Mesenchymal stem cell (in vitro differentiated cells and primary cell): Measurements from ENCODE around the gene CIITA.
"Not testable (repeated sequence)": the region's sequence is repeated elsewhere in the genome, so short reads cannot be mapped to it uniquely, and the experiment has no call there.

Source experiments
- DNase-seq: peaks from one replicate; pipeline ENCODE4 v3.0.0-alpha.2; 2013
- H2AFZ ChIP-seq: one replicate; pipeline ENCODE4 v1.6.1; 2013; ENCODE audit warnings: low read depth, mild to moderate bottlenecking, control low read depth, inconsistent platforms, low read length, moderate library complexity
- H2AK5ac ChIP-seq: 2 replicates; pipeline ENCODE4 v1.6.1; 2013; ENCODE audit warnings: low read length, moderate library complexity, mild to moderate bottlenecking, inconsistent platforms; ENCODE audit not compliant: severe bottlenecking
- H2BK120ac ChIP-seq: one replicate; pipeline ENCODE4 v1.6.1; 2013; ENCODE audit warnings: low read depth, mild to moderate bottlenecking, inconsistent platforms, low read length, moderate library complexity
- H2BK12ac ChIP-seq, 2 experiments: one replicate each; pipeline ENCODE4 v1.6.1; 2013; ENCODE audit warnings: inconsistent platforms in 2 of 2, low read length in 2 of 2, mild to moderate bottlenecking in 2 of 2, moderate library complexity in 2 of 2, control low read depth in 1 of 2
- H2BK15ac ChIP-seq: one replicate; pipeline ENCODE4 v1.6.1; 2013; ENCODE audit warnings: mild to moderate bottlenecking, low read depth, inconsistent platforms; ENCODE audit not compliant: poor library complexity, severe bottlenecking
- H2BK5ac ChIP-seq: 2 replicates; pipeline ENCODE4 v1.6.1; 2013; ENCODE audit warnings: low read depth, mild to moderate bottlenecking, low read length, control low read depth, inconsistent platforms; ENCODE audit not compliant: poor library complexity, severe bottlenecking
- H3K14ac ChIP-seq, 2 experiments: one replicate each; pipeline ENCODE4 v1.6.1; 2013; ENCODE audit warnings: inconsistent platforms in 2 of 2, low read length in 2 of 2, control low read depth in 1 of 2, mild to moderate bottlenecking in 1 of 2, moderate library complexity in 1 of 2
- H3K18ac ChIP-seq, 2 experiments: one replicate each; pipeline ENCODE4 v1.6.1; 2013; ENCODE audit warnings: inconsistent platforms in 2 of 2, low read length in 2 of 2, control low read depth in 1 of 2, low read depth in 1 of 2, mild to moderate bottlenecking in 1 of 2
- H3K23ac ChIP-seq, 2 experiments: one replicate each; pipeline ENCODE4 v1.6.1; 2013; ENCODE audit warnings: inconsistent platforms in 2 of 2, low read length in 2 of 2, mild to moderate bottlenecking in 2 of 2, moderate library complexity in 2 of 2, control low read depth in 1 of 2
- H3K27ac ChIP-seq: 2 replicates; pipeline ENCODE4 v1.5.1; 2013; ENCODE audit warnings: mild to moderate bottlenecking, moderate library complexity, low read length, control low read depth, inconsistent platforms; ENCODE audit not compliant: poor library complexity, severe bottlenecking
- H3K27me3 ChIP-seq, 2 experiments: 2 replicates each; pipeline versions ENCODE4 v1.6.1 to v1.7.0; 2013; ENCODE audit warnings: low read length in 2 of 2, mild to moderate bottlenecking in 2 of 2, moderate library complexity in 2 of 2, control low read depth in 1 of 2, inconsistent platforms in 1 of 2; ENCODE audit not compliant: control insufficient read depth in 1 of 2, insufficient read depth in 1 of 2
- H3K36me3 ChIP-seq, 2 experiments: 2 replicates each; pipeline versions ENCODE4 v1.6.1 to v1.7.0; 2013; ENCODE audit warnings: low read length in 2 of 2, control low read depth in 1 of 2, inconsistent platforms in 1 of 2, low read depth in 1 of 2, mild to moderate bottlenecking in 1 of 2; ENCODE audit not compliant: insufficient read depth in 2 of 2, control insufficient read depth in 1 of 2
- H3K4ac ChIP-seq, 2 experiments: one replicate each; pipeline ENCODE4 v1.6.1; 2013; ENCODE audit warnings: inconsistent platforms in 2 of 2, low read length in 2 of 2, mild to moderate bottlenecking in 2 of 2, moderate library complexity in 2 of 2, control low read depth in 1 of 2, low read depth in 1 of 2
- H3K4me1 ChIP-seq: 2 replicates; pipeline ENCODE4 v1.6.1; 2013; ENCODE audit warnings: low read depth, low read length, control low read depth; ENCODE audit not compliant: control insufficient read depth, insufficient read depth
- H3K4me2 ChIP-seq: 2 replicates; pipeline ENCODE4 v1.6.1; 2013; ENCODE audit warnings: low read length, mild to moderate bottlenecking, inconsistent platforms; ENCODE audit not compliant: poor library complexity, severe bottlenecking
- H3K4me3 ChIP-seq, 2 experiments: 2 replicates each; pipeline versions ENCODE4 v1.5.1 to v1.7.0; 2013; ENCODE audit warnings: low read length in 2 of 2, mild to moderate bottlenecking in 2 of 2, control low read depth in 1 of 2, low read depth in 1 of 2; ENCODE audit not compliant: insufficient read depth in 1 of 2
- H3K79me1 ChIP-seq: replicated peaks from 2 replicates; pipeline ENCODE4 v1.6.1; 2013; ENCODE audit warnings: mild to moderate bottlenecking, control low read depth, low read length, inconsistent platforms; ENCODE audit not compliant: poor library complexity, severe bottlenecking
- H3K9ac ChIP-seq: 2 replicates; pipeline ENCODE4 v1.7.0; 2013; ENCODE audit warnings: mild to moderate bottlenecking, low read length, moderate library complexity
- H3K9me3 ChIP-seq: 2 replicates; pipeline ENCODE4 v1.7.0; 2013; ENCODE audit warnings: mild to moderate bottlenecking, low read length; ENCODE audit not compliant: control insufficient read depth
- H4K8ac ChIP-seq: one replicate; pipeline ENCODE4 v1.6.1; 2013; ENCODE audit warnings: inconsistent platforms, mild to moderate bottlenecking, low read length, moderate library complexity
- H4K91ac ChIP-seq: one replicate; pipeline ENCODE4 v1.6.1; 2013; ENCODE audit warnings: mild to moderate bottlenecking, low read length, inconsistent platforms
- WGBS: methylation state at CpG from one replicate; pipeline ENCODE4 v1.1.7; 2013; ENCODE audit warnings: mixed read lengths; 5-methylcytosine and 5-hydroxymethylcytosine counted together

CIITA gene

DNA sequence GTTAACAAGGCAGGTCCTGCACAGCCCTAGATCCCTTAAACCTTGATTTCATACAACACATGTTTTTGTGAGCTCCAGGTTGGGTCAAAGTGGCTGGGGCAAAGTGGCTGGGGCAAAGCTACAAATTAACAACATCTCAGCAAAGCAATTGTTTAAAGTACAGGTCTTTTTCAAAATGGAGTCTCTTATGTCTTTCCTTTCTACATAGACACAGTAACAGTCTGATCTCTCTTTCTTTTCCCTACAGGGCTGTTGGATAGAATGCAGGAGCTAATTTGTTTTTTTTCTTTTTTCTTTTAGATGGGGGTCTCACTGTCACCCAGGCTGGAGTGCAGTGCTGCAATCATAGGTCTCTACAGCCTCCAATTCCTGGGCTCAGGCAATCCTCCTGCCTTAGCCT, 46.8 kb upstream of the CIITA start:
- H2BK5ac ChIP-seq, H4K8ac ChIP-seq, H3K27ac ChIP-seq, H2BK12ac ChIP-seq, H3K4me2 ChIP-seq, H3K36me3 ChIP-seq, H2BK120ac ChIP-seq, H3K4ac ChIP-seq, H2BK15ac ChIP-seq, H2AFZ ChIP-seq, H3K23ac ChIP-seq, H3K9ac ChIP-seq, H3K4me1 ChIP-seq, H3K4me3 ChIP-seq, H3K79me1 ChIP-seq, H3K18ac ChIP-seq, H3K9me3 ChIP-seq, H3K14ac ChIP-seq, H4K91ac ChIP-seq, DNase-seq, H2AK5ac ChIP-seq: not testable (repeated sequence)
- H3K27me3 ChIP-seq: peaks cover 0 to 22% of the 10 kb centered on the region in 2 experiments

GRCh38 chr16:10831894-10832886, 44.8 kb upstream of the CIITA start:
- Histone ChIP-seq H2BK12ac (no peak overlapping the region), H2BK120ac (no peak overlapping the region), H4K91ac (no peak overlapping the region), H3K4me2 (no peak overlapping the region), H3K4ac (no peak overlapping the region), H3K27ac (no peak overlapping the region), H2BK5ac (no peak overlapping the region), H3K79me1 (no peaks in the 10 kb centered on the region), H3K9me3 (peaks cover 7% of the 10 kb centered on the region), H3K23ac (no peak overlapping the region), H2BK15ac (no peak overlapping the region), H4K8ac (no peak overlapping the region), H3K36me3 (no peaks in the 10 kb centered on the region), H2AFZ (no peak overlapping the region), H3K4me3 (no peak overlapping the region), H3K27me3 (peaks cover under 1 to 29% of the 10 kb centered on the region in 2 experiments), H3K4me1 (no peaks in the 10 kb centered on the region), H2AK5ac (no peak overlapping the region), H3K14ac (no peak overlapping the region), H3K9ac (no peak overlapping the region), H3K18ac (no peak overlapping the region)
- 74% methylated on average over 10 of the region's 10 CpGs for WGBS
- no peak for DNase-seq

DNA sequence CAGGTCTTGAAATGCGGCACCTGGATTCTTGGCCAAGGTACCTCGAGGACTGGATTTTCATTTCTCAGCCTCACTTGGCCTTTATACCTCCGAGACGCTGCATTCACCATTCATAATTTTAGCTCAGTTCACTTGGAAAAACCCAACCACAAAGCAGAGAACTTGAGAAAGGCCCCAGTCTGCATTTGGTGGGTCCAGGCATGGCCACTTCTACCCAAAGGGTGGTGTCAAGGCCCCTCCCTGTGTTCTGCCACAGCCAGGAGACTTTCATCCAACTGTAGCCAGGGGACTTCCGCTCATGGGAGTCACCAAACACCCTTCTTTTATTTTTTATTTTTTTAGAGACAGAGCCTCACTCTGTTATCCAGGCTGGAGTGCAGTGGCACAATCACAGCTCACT, 43.7 kb upstream of the CIITA start:
- H3K23ac ChIP-seq: no peak overlapping the region

GRCh38 chr16:10834130-10834529, 42.9 kb upstream of the CIITA start:
- Histone ChIP-seq H3K4me1 (no peaks in the 10 kb centered on the region), H3K14ac (no peak overlapping the region), H2BK120ac (no peak overlapping the region), H3K9ac (no peak overlapping the region), H3K36me3 (no peaks in the 10 kb centered on the region), H3K27me3 (peaks cover 13 to 29% of the 10 kb centered on the region in 2 experiments), H2BK12ac (no peak overlapping the region), H2BK5ac (no peak overlapping the region), H3K9me3 (peaks cover 7% of the 10 kb centered on the region), H4K8ac (no peak overlapping the region), H3K27ac (no peak overlapping the region), H3K4ac (no peak overlapping the region), H3K4me2 (no peak overlapping the region), H2AK5ac (no peak overlapping the region), H3K79me1 (no peaks in the 10 kb centered on the region), H3K4me3 (no peak overlapping the region), H2AFZ (no peak overlapping the region), H3K23ac (no peak overlapping the region), H3K18ac (no peak overlapping the region), H2BK15ac (no peak overlapping the region), H4K91ac (no peak overlapping the region)
- DNase-seq: no peak
- 62% methylated on average over 10 of the region's 10 CpGs for WGBS

More for the DNA sequence above, 43.7 kb upstream of the CIITA start:
- Histone ChIP-seq H3K27me3 (peaks cover 10 to 29% of the 10 kb centered on the region in 2 experiments), H3K9me3 (peaks cover 7% of the 10 kb centered on the region), H3K4me2 (no peak overlapping the region), H3K9ac (no peak overlapping the region), H3K27ac (no peak overlapping the region), H3K4me3 (no peak overlapping the region), H2AFZ (no peak overlapping the region), H3K4ac (no peak overlapping the region), H2BK15ac (no peak overlapping the region), H2AK5ac (no peak overlapping the region), H3K18ac (no peak overlapping the region), H2BK12ac (no peak overlapping the region), H3K14ac (no peak overlapping the region), H3K36me3 (no peaks in the 10 kb centered on the region), H4K91ac (no peak overlapping the region), H4K8ac (no peak overlapping the region), H2BK120ac (no peak overlapping the region), H3K4me1 (no peaks in the 10 kb centered on the region), H2BK5ac (no peak overlapping the region), H3K79me1 (no peaks in the 10 kb centered on the region)
- WGBS: 85% methylated on average over 5 of the region's 5 CpGs
- DNase-seq: no peak
